Ascending aorta (tissue), 2 donors: ENCODE data around the gene GSTO1. TPM values are rescaled to one million over a fixed set of nuclear protein-coding genes. Genes with fewer than 3 reads are reported as not detected.
A peak's percentile ranks its signal among the peaks of the same experiment; 100 is the strongest.

ENCODE experiments used
- DNase-seq, 2 donors: peaks; one replicate each; pipeline ENCODE4 v3.0.0-alpha.2; 2019; ENCODE audit warnings: low spot score in 2 of 2
- H3K27ac ChIP-seq, 2 donors: fragments of 200-600 bp; sonication (generic); one replicate each; pipeline ENCODE4 v1.5.1; 2016 to 2017; ENCODE audit warnings: mild to moderate bottlenecking in 1 of 2
- H3K27me3 ChIP-seq: fragments of 200-600 bp; sonication (generic); one replicate; pipeline ENCODE4 v1.5.1; 2017
- H3K36me3 ChIP-seq, 2 donors: fragments of 200-600 bp; sonication (generic); one replicate each; pipeline ENCODE4 v1.5.1; 2016
- H3K4me1 ChIP-seq, 2 donors: fragments of 200-600 bp; sonication (generic); one replicate each; pipeline ENCODE4 v1.5.1; 2016 to 2017; ENCODE audit warnings: mild to moderate bottlenecking in 1 of 2
- H3K4me3 ChIP-seq, 2 donors: fragments of 200-600 bp; sonication (generic); one replicate each; pipeline ENCODE4 v1.5.1; 2016 to 2017; ENCODE audit warnings: mild to moderate bottlenecking in 1 of 2
- H3K9me3 ChIP-seq, 2 donors: fragments of 200-600 bp; sonication (generic); one replicate each; pipeline ENCODE4 v1.5.1; 2016
- CTCF ChIP-seq, 3 experiments: fragments of 200-600 bp in 2 of 3; fragments of 450-650 bp in 1 of 3; sonication (generic) in 2 of 3; IDR thresholded peaks; one replicate each; pipeline ENCODE4 v1.5.1; 2016 to 2019; ENCODE audit warnings: antibody characterized with exemption in 3 of 3, mild to moderate bottlenecking in 1 of 3, moderate library complexity in 1 of 3
- intact Hi-C: fragments of 100-400 bp; cut with DNase I; formaldehyde crosslinking; loops from one replicate; pipeline ENCODE4 v1.15.1; 2023
- total RNA-seq: library from RNA; depleted of rRNA; stranded (reverse); fragments of >200 nt; gene quantifications from one replicate; pipeline ENCODE4 v1.1.0, GENCODE V29; 2016

GSTO1 gene
- total RNA-seq, 1 donor from 2014 or later: 62.2 TPM

GRCh38 chr10:104301907-104302690 is 47.4 kb downstream of the GSTO1 start:
- DNase-seq: peak in 1 of 2 donors; percentile 62
- H3K27ac ChIP-seq: peak overlapping the region; percentile 95 to 96
- no peak for TF ChIP-seq CTCF (IDR thresholded peaks at IDR 0.05)
- H3K9me3 ChIP-seq: no peaks in the 10 kb centered on the region
- peaks cover 6 to 29% of the 10 kb centered on the region in 2 donors for H3K4me1 ChIP-seq
- no peak overlapping the region for H3K4me3 ChIP-seq
- intact Hi-C loops: loop anchor here (2.0 kb wide), 1 partner anchor 37 kb away; the partner anchor contains the start of gene ITPRIP
- no peaks in the 10 kb centered on the region for H3K27me3 ChIP-seq
- H3K36me3 ChIP-seq: no peaks in the 10 kb centered on the region

- Histone ChIP-seq H3K36me3 (no peaks in the 10 kb centered on the region), H3K27me3 (no peaks in the 10 kb centered on the region), H3K4me3 (no peak overlapping the region), H3K4me1 (peaks cover 6 to 29% of the 10 kb centered on the region in 2 donors), H3K9me3 (no peaks in the 10 kb centered on the region), H3K27ac (peak overlapping the region in 1 of 2 donors; percentile 9)
- peak in 1 of 2 donors; percentile 45 for DNase-seq
- TF ChIP-seq CTCF (IDR thresholded peaks at IDR 0.05): no peak
- intact Hi-C loops: loop anchor here (2.0 kb wide), 1 partner anchor 49 kb away; the partner anchor contains the start of gene CFAP58
Measured at GRCh38 chr10:104303594-104304355, 49.1 kb downstream of the GSTO1 start.

GRCh38 chr10:104304356-104304745 is 49.7 kb downstream of the GSTO1 start:
- TF ChIP-seq CTCF (IDR thresholded peaks at IDR 0.05): no peak
- intact Hi-C loops: loop anchor here (2.0 kb wide), 1 partner anchor 48 kb away; the partner anchor contains the start of gene CFAP58
- H3K36me3 ChIP-seq: no peaks in the 10 kb centered on the region
- no peaks in the 10 kb centered on the region for H3K9me3 ChIP-seq
- H3K4me1 ChIP-seq: peaks cover 6 to 27% of the 10 kb centered on the region in 2 donors
- H3K27me3 ChIP-seq: no peaks in the 10 kb centered on the region
- H3K27ac ChIP-seq: peak overlapping the region in 1 of 2 donors; percentile 9
- no peak overlapping the region for H3K4me3 ChIP-seq
- DNase-seq: no peak

GRCh38 chr10:104304927-104305326 is 50.2 kb downstream of the GSTO1 start:
- Histone ChIP-seq H3K27me3 (no peaks in the 10 kb centered on the region), H3K4me1 (peaks cover 6 to 27% of the 10 kb centered on the region in 2 donors), H3K36me3 (no peaks in the 10 kb centered on the region), H3K27ac (peak overlapping the region; percentile 1 to 63), H3K9me3 (no peaks in the 10 kb centered on the region), H3K4me3 (no peak overlapping the region)
- no peak for TF ChIP-seq CTCF (IDR thresholded peaks at IDR 0.05)
- DNase-seq: peak in 1 of 2 donors; percentile 62
- intact Hi-C loops: loop anchor here (2.0 kb wide), 1 partner anchor 48 kb away; the partner anchor contains the start of gene CFAP58

- Histone ChIP-seq H3K4me3 (no peak overlapping the region), H3K27ac (no peak overlapping the region), H3K4me1 (peaks cover 0 to 28% of the 10 kb centered on the region in 2 donors), H3K27me3 (no peaks in the 10 kb centered on the region), H3K9me3 (no peaks in the 10 kb centered on the region), H3K36me3 (peaks cover 0 to 9% of the 10 kb centered on the region in 2 donors)
- intact Hi-C loops: no loop called here
- peak in 1 of 2 donors; percentile 57 for DNase-seq
- TF ChIP-seq CTCF (IDR thresholded peaks at IDR 0.05): no peak
Measured at GRCh38 chr10:104306897-104307296, 52.2 kb downstream of the GSTO1 start.
